GM10266 (cell line): ENCODE results near the gene SRRD.

Experiments
- DNase-seq: peaks from one replicate; pipeline ENCODE4 v3.0.0; 2012; ENCODE audit errors: extremely low spot score
- CTCF ChIP-seq: IDR thresholded peaks from 2 replicates; pipeline ENCODE4 v1.5.1; 2012; ENCODE audit warnings: mild to moderate bottlenecking, low read depth; ENCODE audit not compliant: control insufficient read depth, insufficient read depth; ENCODE audit errors: missing control alignments

SRRD gene

GRCh38 chr22:26494506-26494905 lies 10.8 kb downstream of the SRRD start:
- no peak for TF ChIP-seq CTCF
- DNase-seq = no peak

GRCh38 chr22:26496456-26496855 lies 12.8 kb downstream of the SRRD start:
- DNase-seq = no peak
- TF ChIP-seq CTCF = no peak

GRCh38 chr22:26499188-26499703 lies 15.6 kb downstream of the SRRD start:
- no peak for TF ChIP-seq CTCF
- no peak for DNase-seq

GRCh38 chr22:26501996-26502395 lies 18.3 kb downstream of the SRRD start:
- no peak for DNase-seq
- no peak for TF ChIP-seq CTCF

- TF ChIP-seq CTCF = peak; percentile 68
- DNase-seq = peak; percentile 69
Measured at GRCh38 chr22:26502688-26503561, 19.2 kb downstream of the SRRD start.

- DNase-seq = no peak
- no peak for TF ChIP-seq CTCF
Measured at GRCh38 chr22:26503758-26504157, 20.1 kb downstream of the SRRD start.

- TF ChIP-seq CTCF = no peak
- no peak for DNase-seq
Measured at GRCh38 chr22:26508148-26508547, 24.5 kb downstream of the SRRD start.
